NB4 (cell line): ENCODE results near the gene PNPLA2.

Experiments
- CTCF ChIP-seq: IDR thresholded peaks from one replicate; pipeline ENCODE4 v1.5.1; 2012; ENCODE audit warnings: low read depth, low read length
- MAX ChIP-seq: IDR thresholded peaks from 2 replicates; pipeline ENCODE4 v1.6.1; 2011; ENCODE audit warnings: low read depth, low read length
- MYC ChIP-seq: IDR thresholded peaks from 2 replicates; pipeline ENCODE4 v1.6.1; 2011; ENCODE audit warnings: low read depth, low read length
- POLR2A ChIP-seq: IDR thresholded peaks from 2 replicates; pipeline ENCODE4 v1.6.1; 2011; ENCODE audit warnings: mild to moderate bottlenecking; ENCODE audit not compliant: insufficient read length; ENCODE audit errors: extremely low read depth

GRCh38 chr11:773425-773824, 45.3 kb upstream of the PNPLA2 start:
- no peak for TF ChIP-seq CTCF
- no peak for TF ChIP-seq POLR2A
- TF ChIP-seq MYC = no peak
- TF ChIP-seq MAX = no peak
